Stimulated activated CD4-positive, alpha-beta T cell treated with anti-CD3 and anti-CD28 coated beads, TNF-alpha, amount 100 ng/mL, for 24 hours (primary cell): Measurements from ENCODE around the gene POU2F1.

Experiments used
- DNase-seq, 3 experiments: peaks; one replicate each; pipeline ENCODE4 v3.0.0-alpha.2; 2020; ENCODE audit warnings: low read depth in 3 of 3

Gene POU2F1

GRCh38 chr1:167442142-167442848, 221.6 kb downstream of the POU2F1 start:
- DNase-seq: peak; percentile 77 to 85 (median 80)

- DNase-seq: no peak
These were observed 222.3 kb downstream of the POU2F1 start for GRCh38 chr1:167442854-167443565.

GRCh38 chr1:167443757-167444156, 223.1 kb downstream of the POU2F1 start:
- no peak for DNase-seq

- DNase-seq: no peak
These were observed 226.3 kb downstream of the POU2F1 start for GRCh38 chr1:167446966-167447365.

- peak; percentile 44 to 66 (median 57) for DNase-seq
These were observed 226.9 kb downstream of the POU2F1 start for GRCh38 chr1:167447521-167448136.

- no peak for DNase-seq
These were observed 230.2 kb downstream of the POU2F1 start for GRCh38 chr1:167450843-167451242.

GRCh38 chr1:167452483-167452882, 231.8 kb downstream of the POU2F1 start:
- DNase-seq: no peak

GRCh38 chr1:167453123-167453522, 232.4 kb downstream of the POU2F1 start:
- no peak for DNase-seq

GRCh38 chr1:167454304-167454893, 233.7 kb downstream of the POU2F1 start:
- DNase-seq: no peak

GRCh38 chr1:167454894-167455785, 234.5 kb downstream of the POU2F1 start:
- DNase-seq: peak; percentile 46 to 74 (median 55)

- peak in 1 of 3 experiments; percentile 44 for DNase-seq
These were observed 235.2 kb downstream of the POU2F1 start for GRCh38 chr1:167455786-167456446.

GRCh38 chr1:167456524-167456923, 235.8 kb downstream of the POU2F1 start:
- DNase-seq: no peak

GRCh38 chr1:167456926-167457325, 236.2 kb downstream of the POU2F1 start:
- no peak for DNase-seq

GRCh38 chr1:167457936-167458584, 237.4 kb downstream of the POU2F1 start:
- no peak for DNase-seq

GRCh38 chr1:167460836-167461235, 240.2 kb downstream of the POU2F1 start:
- DNase-seq: peak in 2 of 3 experiments; percentile 33 to 45

- no peak for DNase-seq
These were observed 241.7 kb downstream of the POU2F1 start for GRCh38 chr1:167462341-167462740.

GRCh38 chr1:167463080-167463479, 242.4 kb downstream of the POU2F1 start:
- no peak for DNase-seq

- no peak for DNase-seq
These were observed 243.3 kb downstream of the POU2F1 start for GRCh38 chr1:167463875-167464575.

GRCh38 chr1:167465018-167465417, 244.3 kb downstream of the POU2F1 start:
- DNase-seq: no peak

- DNase-seq: no peak
These were observed 245.1 kb downstream of the POU2F1 start for GRCh38 chr1:167465743-167466142.
